Measurements from ENCODE around the gene SLC24A3.

DNA sequence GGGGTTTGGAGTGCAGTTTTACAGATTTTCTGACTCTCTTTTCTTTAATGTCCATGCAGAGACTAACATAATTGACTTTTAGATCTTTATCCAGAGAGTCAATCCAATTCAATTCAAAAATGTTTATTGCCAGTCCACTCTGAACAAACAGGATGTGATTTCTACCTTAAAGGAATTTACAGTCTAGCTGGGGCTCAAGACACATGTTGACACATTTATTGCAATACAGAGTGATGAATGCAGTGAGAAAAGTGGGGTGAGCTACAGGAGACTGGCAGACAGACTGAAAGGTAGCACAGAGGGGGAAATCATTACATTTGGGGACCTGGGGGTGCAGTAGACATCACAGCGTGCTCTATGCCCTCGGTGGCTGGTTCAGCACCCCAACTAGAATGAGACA is 193.9 kb downstream of the SLC24A3 start:
- TF ChIP-seq, protein P1, sequence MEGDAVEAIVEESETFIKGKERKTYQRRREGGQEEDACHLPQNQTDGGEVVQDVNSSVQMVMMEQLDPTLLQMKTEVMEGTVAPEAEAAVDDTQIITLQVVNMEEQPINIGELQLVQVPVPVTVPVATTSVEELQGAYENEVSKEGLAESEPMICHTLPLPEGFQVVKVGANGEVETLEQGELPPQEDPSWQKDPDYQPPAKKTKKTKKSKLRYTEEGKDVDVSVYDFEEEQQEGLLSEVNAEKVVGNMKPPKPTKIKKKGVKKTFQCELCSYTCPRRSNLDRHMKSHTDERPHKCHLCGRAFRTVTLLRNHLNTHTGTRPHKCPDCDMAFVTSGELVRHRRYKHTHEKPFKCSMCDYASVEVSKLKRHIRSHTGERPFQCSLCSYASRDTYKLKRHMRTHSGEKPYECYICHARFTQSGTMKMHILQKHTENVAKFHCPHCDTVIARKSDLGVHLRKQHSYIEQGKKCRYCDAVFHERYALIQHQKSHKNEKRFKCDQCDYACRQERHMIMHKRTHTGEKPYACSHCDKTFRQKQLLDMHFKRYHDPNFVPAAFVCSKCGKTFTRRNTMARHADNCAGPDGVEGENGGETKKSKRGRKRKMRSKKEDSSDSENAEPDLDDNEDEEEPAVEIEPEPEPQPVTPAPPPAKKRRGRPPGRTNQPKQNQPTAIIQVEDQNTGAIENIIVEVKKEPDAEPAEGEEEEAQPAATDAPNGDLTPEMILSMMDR (IDR thresholded peaks at IDR 0.05): no peak
- TF ChIP-seq POLR2A (IDR thresholded peaks at IDR 0.05): no peak
